GM12891 (cell line): ENCODE data around the gene VRK3.

Experiments used
- PAX5 ChIP-seq: IDR thresholded peaks from 2 replicates; pipeline ENCODE4 v1.6.1; 2011; ENCODE audit warnings: low read length, moderate library complexity, mild to moderate bottlenecking; ENCODE audit not compliant: insufficient read depth, severe bottlenecking
- POLR2A ChIP-seq: IDR thresholded peaks from 2 replicates; pipeline ENCODE4 v1.6.1; 2011; ENCODE audit warnings: low read depth, low read length, control low read depth
- POLR2AphosphoS5 ChIP-seq: IDR thresholded peaks from 2 replicates; pipeline ENCODE4 v1.6.1; 2011; ENCODE audit warnings: low read depth, low read length, control low read depth
- TAF1 ChIP-seq: IDR thresholded peaks from 2 replicates; pipeline ENCODE4 v1.6.1; 2011; ENCODE audit warnings: low read depth, low read length, control low read depth

- TF ChIP-seq POLR2AphosphoS5 (no peak), POLR2A (no peak), PAX5 (no peak), TAF1 (no peak)
Observed at GRCh38 chr19:49981603-49982593, 43.3 kb downstream of the VRK3 start.
